Nephron (organoid): ENCODE measurements around the gene DISP3.

Source experiments
- H3K27ac Mint-ChIP-seq, 3 experiments: 2 replicates each; pipeline ENCODE4 v1.8.0; 2020; ENCODE audit warnings: mixed read lengths in 3 of 3, mild to moderate bottlenecking in 2 of 3, moderate library complexity in 1 of 3
- H3K27me3 Mint-ChIP-seq: 2 replicates; pipeline ENCODE4 v1.8.0; 2021; ENCODE audit warnings: low read depth, mild to moderate bottlenecking, moderate library complexity, mixed read lengths
- H3K36me3 Mint-ChIP-seq: 2 replicates; pipeline ENCODE4 v1.8.0; 2020; ENCODE audit warnings: low read depth, mixed read lengths
- H3K4me1 Mint-ChIP-seq: 2 replicates; pipeline ENCODE4 v1.8.0; 2020; ENCODE audit warnings: mixed read lengths
- H3K4me3 Mint-ChIP-seq, 3 experiments: 2 replicates each; pipeline ENCODE4 v1.8.0; 2020; ENCODE audit warnings: mild to moderate bottlenecking in 3 of 3, mixed read lengths in 3 of 3, moderate library complexity in 2 of 3
- H3K9me3 Mint-ChIP-seq: 2 replicates; pipeline ENCODE4 v1.8.0; 2020; ENCODE audit warnings: mixed read lengths
- TF ChIP-seq, protein P1 (sequence below), 3 experiments: fragments of 200-600 bp; sonication (generic); IDR thresholded peaks; one replicate each; pipeline ENCODE4 v1.5.0; 2021; ENCODE audit warnings: antibody characterized with exemption in 3 of 3; ENCODE audit not compliant: unreplicated experiment in 3 of 3

The DISP3 gene

GRCh38 chr1:11571906-11572616 is 93.1 kb downstream of the DISP3 start:
- Mint-ChIP-seq H3K4me1 (no peaks in the 10 kb centered on the region), H3K9me3 (peaks cover 6% of the 10 kb centered on the region), H3K4me3 (no peak overlapping the region), H3K36me3 (no peaks in the 10 kb centered on the region), H3K27me3 (peaks cover 46% of the 10 kb centered on the region), H3K27ac (no peak overlapping the region)
- TF ChIP-seq, protein P1, sequence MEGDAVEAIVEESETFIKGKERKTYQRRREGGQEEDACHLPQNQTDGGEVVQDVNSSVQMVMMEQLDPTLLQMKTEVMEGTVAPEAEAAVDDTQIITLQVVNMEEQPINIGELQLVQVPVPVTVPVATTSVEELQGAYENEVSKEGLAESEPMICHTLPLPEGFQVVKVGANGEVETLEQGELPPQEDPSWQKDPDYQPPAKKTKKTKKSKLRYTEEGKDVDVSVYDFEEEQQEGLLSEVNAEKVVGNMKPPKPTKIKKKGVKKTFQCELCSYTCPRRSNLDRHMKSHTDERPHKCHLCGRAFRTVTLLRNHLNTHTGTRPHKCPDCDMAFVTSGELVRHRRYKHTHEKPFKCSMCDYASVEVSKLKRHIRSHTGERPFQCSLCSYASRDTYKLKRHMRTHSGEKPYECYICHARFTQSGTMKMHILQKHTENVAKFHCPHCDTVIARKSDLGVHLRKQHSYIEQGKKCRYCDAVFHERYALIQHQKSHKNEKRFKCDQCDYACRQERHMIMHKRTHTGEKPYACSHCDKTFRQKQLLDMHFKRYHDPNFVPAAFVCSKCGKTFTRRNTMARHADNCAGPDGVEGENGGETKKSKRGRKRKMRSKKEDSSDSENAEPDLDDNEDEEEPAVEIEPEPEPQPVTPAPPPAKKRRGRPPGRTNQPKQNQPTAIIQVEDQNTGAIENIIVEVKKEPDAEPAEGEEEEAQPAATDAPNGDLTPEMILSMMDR (IDR thresholded peaks at IDR 0.05; ENCODE audit: unreplicated experiment in 3 of 3) = no peak

DNA sequence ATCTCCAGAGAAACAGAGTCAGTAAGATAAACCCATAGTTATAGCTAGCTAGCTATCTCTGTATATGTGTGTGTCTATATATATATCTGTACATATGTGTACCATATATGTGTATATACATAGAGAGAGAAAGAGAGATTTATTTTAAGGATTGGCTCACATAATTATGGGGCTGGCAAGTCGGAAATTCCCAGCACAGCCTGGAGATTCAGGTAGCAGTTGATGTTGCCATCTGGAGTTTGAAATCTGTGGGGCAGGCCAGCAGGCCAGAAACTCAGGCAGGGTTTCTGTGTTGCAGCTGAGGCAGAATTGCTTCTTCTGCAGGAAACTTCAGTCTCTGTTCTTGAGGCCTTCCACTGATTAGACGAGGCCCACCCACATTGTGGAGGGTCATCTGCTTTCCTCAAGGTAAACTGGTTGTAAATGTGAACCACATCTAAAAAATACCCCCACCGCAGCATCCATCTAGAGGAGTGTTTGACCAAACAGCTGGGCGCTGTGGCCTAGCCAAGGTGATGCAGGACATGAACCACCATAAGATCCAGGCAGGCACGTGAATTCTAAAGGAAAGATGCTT is 94.2 kb downstream of the DISP3 start:
- TF ChIP-seq, protein P1 (IDR thresholded peaks at IDR 0.05; ENCODE audit: unreplicated experiment in 3 of 3) = no peak
- Mint-ChIP-seq H3K27ac (no peak overlapping the region), H3K4me1 (no peaks in the 10 kb centered on the region), H3K36me3 (no peaks in the 10 kb centered on the region), H3K9me3 (peaks cover under 1% of the 10 kb centered on the region), H3K27me3 (peaks cover 52% of the 10 kb centered on the region), H3K4me3 (no peak overlapping the region)

DNA sequence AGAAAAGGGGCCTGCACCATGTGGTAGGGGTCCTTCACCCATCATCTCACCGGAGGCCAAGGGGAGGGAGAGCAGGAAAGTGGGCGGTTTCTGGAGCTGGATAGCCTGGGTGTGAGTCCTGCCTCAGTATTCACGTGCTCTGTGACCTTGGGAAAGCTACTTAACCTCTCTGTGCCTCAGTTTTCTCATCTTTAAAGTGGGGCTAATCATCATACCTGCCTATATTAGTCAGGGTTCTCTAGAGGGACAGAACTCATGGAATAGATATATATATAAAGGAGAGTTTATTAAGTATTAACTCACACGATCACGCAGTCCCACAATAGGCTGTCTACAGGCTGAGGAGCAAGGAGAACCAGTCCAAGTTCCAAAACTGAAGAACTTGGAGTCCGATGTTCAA is 96.6 kb downstream of the DISP3 start:
- H3K9me3 Mint-ChIP-seq = no peaks in the 10 kb centered on the region
- H3K4me1 Mint-ChIP-seq = no peaks in the 10 kb centered on the region
- TF ChIP-seq, protein P1 (IDR thresholded peaks at IDR 0.05; ENCODE audit: unreplicated experiment in 3 of 3) = no peak
- no peaks in the 10 kb centered on the region for H3K36me3 Mint-ChIP-seq
- H3K4me3 Mint-ChIP-seq = no peak overlapping the region
- no peak overlapping the region for H3K27ac Mint-ChIP-seq
- H3K27me3 Mint-ChIP-seq = peaks cover 43% of the 10 kb centered on the region

DNA sequence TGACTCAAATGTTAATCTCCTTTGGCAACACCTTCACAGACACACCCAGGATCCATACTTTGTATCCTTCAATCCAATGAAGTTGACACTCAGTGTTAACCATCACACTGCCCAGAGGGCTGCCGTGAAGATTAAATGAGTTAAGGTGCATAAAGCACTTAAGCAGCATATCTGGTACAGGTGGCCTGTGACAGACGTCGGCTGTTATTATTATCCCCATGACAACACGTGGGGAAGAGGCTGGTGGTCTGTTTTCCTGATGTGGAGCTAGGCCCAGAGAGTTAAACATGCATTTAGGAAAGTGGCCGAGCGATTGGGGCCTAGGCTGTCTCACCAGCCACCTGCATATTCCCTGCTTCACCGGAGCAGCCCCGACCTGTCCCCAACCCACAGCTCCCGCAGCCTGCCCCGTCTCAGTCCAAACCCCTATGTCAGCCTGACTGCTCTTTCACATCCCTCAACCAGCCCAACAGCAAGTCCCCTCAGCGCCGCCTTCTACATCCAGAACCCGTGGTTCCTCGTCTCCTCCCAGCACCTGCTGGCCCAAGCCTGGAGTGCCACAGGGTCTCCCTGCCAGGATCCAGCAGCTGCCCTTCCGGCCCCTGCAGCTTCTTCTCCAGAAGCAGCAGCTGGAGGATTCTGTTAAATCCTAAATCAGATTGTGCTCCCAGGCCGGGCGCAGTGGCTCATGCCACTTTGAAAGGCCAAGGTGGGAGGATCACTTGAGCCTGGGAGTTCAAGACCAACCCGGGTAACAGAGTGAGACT is 97.3 kb downstream of the DISP3 start:
- Mint-ChIP-seq H3K4me3 (no peak overlapping the region), H3K36me3 (no peaks in the 10 kb centered on the region), H3K27me3 (peaks cover 46% of the 10 kb centered on the region), H3K27ac (no peak overlapping the region), H3K4me1 (no peaks in the 10 kb centered on the region), H3K9me3 (no peaks in the 10 kb centered on the region)
- TF ChIP-seq, protein P1 (IDR thresholded peaks at IDR 0.05; ENCODE audit: unreplicated experiment in 3 of 3) = no peak

- Mint-ChIP-seq H3K9me3 (no peaks in the 10 kb centered on the region), H3K36me3 (no peaks in the 10 kb centered on the region), H3K27ac (no peak overlapping the region), H3K4me1 (no peaks in the 10 kb centered on the region), H3K4me3 (no peak overlapping the region), H3K27me3 (peaks cover 36% of the 10 kb centered on the region)
- TF ChIP-seq, protein P1 (IDR thresholded peaks at IDR 0.05; ENCODE audit: unreplicated experiment in 3 of 3) = no peak
Observed at GRCh38 chr1:11578004-11578403, 99.0 kb downstream of the DISP3 start.
